H1 (cell line): ENCODE measurements around the gene PDRG1. TPM values are rescaled to one million over a fixed set of nuclear protein-coding genes. Genes with fewer than 3 reads are reported as not detected.

Source experiments
- CHD7 ChIP-seq: fragments of 300-600 bp; sonication (generic); IDR thresholded peaks from 2 replicates; pipeline ENCODE4 v1.7.1; 2012; ENCODE audit warnings: low read length, moderate library complexity, mild to moderate bottlenecking, inconsistent platforms; ENCODE audit not compliant: insufficient replicate concordance
- polyA plus RNA-seq, 7 experiments: library from polyadenylated mRNA; depleted of rRNA in 3 of 7; stranded (reverse) in 5 of 7; unstranded in 2 of 7; fragments of >200 nt in 5 of 7; fragments of 200-250 nt in 2 of 7; gene quantifications; 1 replicate in 5 of 7; 2 replicates in 1 of 7; 4 replicates in 1 of 7; pipeline versions ENCODE4 v1.2.1 to v1.2.3, GENCODE V29; 2011 to 2013; ENCODE audit warnings: missing spikeins in 2 of 7, mixed read lengths in 2 of 7
- total RNA-seq: library from RNA; stranded (reverse); fragmentation: NEBNext Ultra II Directional; extraction: Animal tissue kit (Norgen Biotek cat#: 25700); gene quantifications from 2 replicates; pipeline ENCODE4 v1.2.1, GENCODE V29; 2021

Gene PDRG1
- total and polyA plus RNA-seq, 2 of the 8 experiments (the other 6 are each of a cell fraction or from before 2014, with no cell fraction given): 14.2 to 20.8 TPM

- TF ChIP-seq CHD7: no peak
Measured at GRCh38 chr20:31896049-31896448, 55.8 kb downstream of the PDRG1 start (continued).
